H9 (cell line): ENCODE data around the gene SLC44A1. TPM values are rescaled to one million over a fixed set of nuclear protein-coding genes. Genes with fewer than 3 reads are reported as not detected.

Experiments used
- DNase-seq: peaks from one replicate; pipeline ENCODE4 v3.0.0-alpha.2; 2017
- H2AFZ ChIP-seq: one replicate; pipeline ENCODE4 v1.6.1; 2013; ENCODE audit warnings: mild to moderate bottlenecking, low read length, control low read depth, moderate library complexity
- H2AK5ac ChIP-seq: 2 replicates; pipeline ENCODE4 v1.6.1; 2013; ENCODE audit warnings: low read length, control low read depth, mixed read lengths; ENCODE audit not compliant: insufficient read length
- H2BK120ac ChIP-seq: one replicate; pipeline ENCODE4 v1.6.1; 2013; ENCODE audit warnings: low read depth, mild to moderate bottlenecking, low read length, control low read depth, inconsistent platforms; ENCODE audit not compliant: poor library complexity, severe bottlenecking
- H2BK12ac ChIP-seq: 2 replicates; pipeline ENCODE4 v1.6.1; 2013; ENCODE audit warnings: low read length, control low read depth, mixed read lengths, low read depth; ENCODE audit not compliant: insufficient read length
- H2BK15ac ChIP-seq: 2 replicates; pipeline ENCODE4 v1.6.1; 2013; ENCODE audit warnings: low read depth, low read length, control low read depth
- H2BK20ac ChIP-seq: one replicate; pipeline ENCODE4 v1.6.1; 2013; ENCODE audit warnings: low read depth, mild to moderate bottlenecking, low read length, control low read depth, inconsistent platforms; ENCODE audit not compliant: poor library complexity, severe bottlenecking
- H2BK5ac ChIP-seq: 2 replicates; pipeline ENCODE4 v1.6.1; 2013; ENCODE audit warnings: low read length, control low read depth, mixed read lengths; ENCODE audit not compliant: insufficient read length
- H3K14ac ChIP-seq: 2 replicates; pipeline ENCODE4 v1.6.1; 2013; ENCODE audit warnings: low read length, control low read depth; ENCODE audit not compliant: insufficient read depth
- H3K18ac ChIP-seq: 2 replicates; pipeline ENCODE4 v1.6.1; 2013; ENCODE audit warnings: low read depth, mild to moderate bottlenecking, mixed read lengths, low read length, control low read depth; ENCODE audit not compliant: insufficient read length
- H3K23ac ChIP-seq: 2 replicates; pipeline ENCODE4 v1.6.1; 2013; ENCODE audit warnings: low read length, control low read depth, mixed read lengths, low read depth; ENCODE audit not compliant: insufficient read length
- H3K23me2 ChIP-seq: 2 replicates; pipeline ENCODE4 v1.6.1; 2013; ENCODE audit warnings: low read depth, mild to moderate bottlenecking, mixed read lengths, low read length, control low read depth; ENCODE audit not compliant: insufficient read length, poor library complexity, severe bottlenecking
- H3K27ac ChIP-seq: 2 replicates; pipeline ENCODE4 v1.5.1; 2013; ENCODE audit warnings: low read length, control low read depth, mixed read lengths, low read depth; ENCODE audit not compliant: insufficient read length
- H3K27me3 ChIP-seq: 2 replicates; pipeline ENCODE4 v1.6.1; 2013; ENCODE audit warnings: low read length, control low read depth, inconsistent platforms; ENCODE audit not compliant: insufficient read depth
- H3K4ac ChIP-seq: 2 replicates; pipeline ENCODE4 v1.6.1; 2013; ENCODE audit warnings: low read depth, mild to moderate bottlenecking, control low read depth, inconsistent platforms, low read length, moderate library complexity
- H3K4me1 ChIP-seq: 2 replicates; pipeline ENCODE4 v1.6.1; 2013; ENCODE audit warnings: low read length, control low read depth, inconsistent platforms; ENCODE audit not compliant: insufficient read depth
- H3K4me2 ChIP-seq: 2 replicates; pipeline ENCODE4 v1.6.1; 2013; ENCODE audit warnings: low read length, control low read depth, mixed read lengths; ENCODE audit not compliant: insufficient read length, insufficient read depth
- H3K56ac ChIP-seq: 2 replicates; pipeline ENCODE4 v1.6.1; 2013; ENCODE audit warnings: low read depth, mild to moderate bottlenecking, mixed read lengths, low read length, control low read depth; ENCODE audit not compliant: insufficient read length
- H3K79me1 ChIP-seq: 2 replicates; pipeline ENCODE4 v1.6.1; 2013; ENCODE audit warnings: low read depth, mild to moderate bottlenecking, moderate library complexity, low read length, control low read depth, inconsistent platforms; ENCODE audit not compliant: insufficient read depth, poor library complexity, severe bottlenecking
- H3K79me2 ChIP-seq: 2 replicates; pipeline ENCODE4 v1.6.1; 2013; ENCODE audit warnings: low read length, control low read depth, inconsistent platforms; ENCODE audit not compliant: insufficient read depth
- H3K9ac ChIP-seq: 2 replicates; pipeline ENCODE4 v1.6.1; 2013; ENCODE audit warnings: low read length, control low read depth, mixed read lengths; ENCODE audit not compliant: insufficient read length; ENCODE audit errors: extremely low read depth
- H3K9me3 ChIP-seq: one replicate; pipeline ENCODE4 v1.6.1; 2013; ENCODE audit warnings: low read depth, low read length, inconsistent platforms; ENCODE audit not compliant: control insufficient read depth
- H3T11ph ChIP-seq: one replicate; pipeline ENCODE4 v1.6.1; 2013; ENCODE audit warnings: mild to moderate bottlenecking, low read length, control low read depth, inconsistent platforms
- H4K20me1 ChIP-seq: one replicate; pipeline ENCODE4 v1.6.1; 2013; ENCODE audit not compliant: control insufficient read depth, insufficient read length, insufficient read depth
- H4K5ac ChIP-seq: 2 replicates; pipeline ENCODE4 v1.6.1; 2013; ENCODE audit warnings: low read depth, mild to moderate bottlenecking, mixed read lengths, low read length, control low read depth; ENCODE audit not compliant: insufficient read length
- H4K8ac ChIP-seq: replicated peaks from 2 replicates; pipeline ENCODE4 v1.6.1; 2013; ENCODE audit warnings: low read length, control low read depth, mixed read lengths, low read depth; ENCODE audit not compliant: insufficient read length
- H4K91ac ChIP-seq: 2 replicates; pipeline ENCODE4 v1.6.1; 2013; ENCODE audit warnings: low read depth, mild to moderate bottlenecking, moderate library complexity, mixed read lengths, low read length, control low read depth; ENCODE audit not compliant: insufficient read length
- H3K27ac Mint-ChIP-seq, 3 experiments: 2 replicates in 2 of 3; 3 replicates in 1 of 3; pipeline ENCODE4 v1.8.0; 2020 to 2021; ENCODE audit warnings: mixed read lengths in 3 of 3, mild to moderate bottlenecking in 1 of 3, moderate library complexity in 1 of 3
- H3K27me3 Mint-ChIP-seq: 2 replicates; pipeline ENCODE4 v1.8.0; 2021; ENCODE audit warnings: low read depth, mild to moderate bottlenecking, moderate library complexity, mixed read lengths
- H3K36me3 Mint-ChIP-seq, 3 experiments: 2 replicates in 2 of 3; 3 replicates in 1 of 3; pipeline ENCODE4 v1.8.0; 2020 to 2021; ENCODE audit warnings: low read depth in 3 of 3, mixed read lengths in 3 of 3; ENCODE audit not compliant: insufficient read depth in 1 of 3
- H3K4me1 Mint-ChIP-seq, 2 experiments: 2 replicates each; pipeline ENCODE4 v1.8.0; 2020; ENCODE audit warnings: mixed read lengths in 2 of 2
- H3K4me3 Mint-ChIP-seq, 2 experiments: 2 replicates in 1 of 2; 3 replicates in 1 of 2; pipeline ENCODE4 v1.8.0; 2020 to 2021; ENCODE audit warnings: mild to moderate bottlenecking in 2 of 2, mixed read lengths in 2 of 2, moderate library complexity in 1 of 2
- H3K9me3 Mint-ChIP-seq, 2 experiments: 2 replicates in 1 of 2; 3 replicates in 1 of 2; pipeline ENCODE4 v1.8.0; 2020; ENCODE audit warnings: mild to moderate bottlenecking in 2 of 2, mixed read lengths in 2 of 2, moderate library complexity in 1 of 2
- total RNA-seq: library from RNA; stranded (reverse); gene quantifications from 2 replicates; pipeline ENCODE4 v1.2.1, GENCODE V29; 2021
- TF ChIP-seq, protein P1 (sequence below): fragments of 200-600 bp; sonication (generic); conservative IDR thresholded peaks from 3 replicates; pipeline ENCODE4 v1.8.0; 2021; ENCODE audit warnings: antibody characterized with exemption, mild to moderate bottlenecking

The SLC44A1 gene
- total RNA-seq, 1 experiment from 2014 or later, result 60.7 TPM

DNA sequence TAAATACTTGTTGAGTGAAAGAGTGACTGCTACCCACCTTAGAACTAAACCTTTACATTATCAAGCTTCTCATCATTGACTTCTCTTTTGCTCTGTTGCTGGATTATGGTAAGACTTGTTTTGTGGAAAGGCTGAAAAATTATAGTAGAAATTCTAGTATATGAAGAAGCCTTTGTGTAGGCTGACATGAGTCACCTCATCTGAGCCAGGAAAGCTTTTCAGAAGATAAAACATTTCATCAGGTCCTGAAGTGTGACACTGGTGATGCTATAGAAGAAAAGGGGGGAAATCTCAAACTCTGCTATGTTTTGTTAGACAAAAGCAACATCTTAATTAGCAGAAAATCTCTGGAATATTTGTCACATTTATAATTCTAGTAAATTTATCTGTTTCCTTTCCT is 18.4 kb upstream of the SLC44A1 start:
- Mint-ChIP-seq H3K27ac (no peak overlapping the region), H3K4me3 (no peak overlapping the region), H3K27me3 (no peaks in the 10 kb centered on the region), H3K9me3 (peaks cover 23 to 30% of the 10 kb centered on the region in 2 experiments), H3K36me3 (peaks cover 30 to 44% (median 33%) of the 10 kb centered on the region in 3 experiments), H3K4me1 (peaks cover 3% of the 10 kb centered on the region in 2 experiments; a peak in 1 of 4 replicates)
- H3K4me2 ChIP-seq, result no peak overlapping the region
- TF ChIP-seq, protein P1, sequence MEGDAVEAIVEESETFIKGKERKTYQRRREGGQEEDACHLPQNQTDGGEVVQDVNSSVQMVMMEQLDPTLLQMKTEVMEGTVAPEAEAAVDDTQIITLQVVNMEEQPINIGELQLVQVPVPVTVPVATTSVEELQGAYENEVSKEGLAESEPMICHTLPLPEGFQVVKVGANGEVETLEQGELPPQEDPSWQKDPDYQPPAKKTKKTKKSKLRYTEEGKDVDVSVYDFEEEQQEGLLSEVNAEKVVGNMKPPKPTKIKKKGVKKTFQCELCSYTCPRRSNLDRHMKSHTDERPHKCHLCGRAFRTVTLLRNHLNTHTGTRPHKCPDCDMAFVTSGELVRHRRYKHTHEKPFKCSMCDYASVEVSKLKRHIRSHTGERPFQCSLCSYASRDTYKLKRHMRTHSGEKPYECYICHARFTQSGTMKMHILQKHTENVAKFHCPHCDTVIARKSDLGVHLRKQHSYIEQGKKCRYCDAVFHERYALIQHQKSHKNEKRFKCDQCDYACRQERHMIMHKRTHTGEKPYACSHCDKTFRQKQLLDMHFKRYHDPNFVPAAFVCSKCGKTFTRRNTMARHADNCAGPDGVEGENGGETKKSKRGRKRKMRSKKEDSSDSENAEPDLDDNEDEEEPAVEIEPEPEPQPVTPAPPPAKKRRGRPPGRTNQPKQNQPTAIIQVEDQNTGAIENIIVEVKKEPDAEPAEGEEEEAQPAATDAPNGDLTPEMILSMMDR, result no peak
- no peak overlapping the region for H2BK12ac ChIP-seq
- no peak overlapping the region for H3K18ac ChIP-seq
- no peak overlapping the region for H2BK5ac ChIP-seq
- no peak overlapping the region for H2AK5ac ChIP-seq
- no peaks in the 10 kb centered on the region for H3K9me3 ChIP-seq
- no peak overlapping the region for H2BK120ac ChIP-seq
- H3K27ac ChIP-seq, result no peak overlapping the region
- no peak overlapping the region for H4K5ac ChIP-seq
- DNase-seq, result no peak
- H2BK20ac ChIP-seq, result no peak overlapping the region
- H4K8ac ChIP-seq, result no peak overlapping the region
- no peak overlapping the region for H3K23ac ChIP-seq
- H3T11ph ChIP-seq, result no peak overlapping the region
- H3K27me3 ChIP-seq, result no peaks in the 10 kb centered on the region
- no peak overlapping the region for H2AFZ ChIP-seq
- no peak overlapping the region for H3K56ac ChIP-seq
- H3K79me1 ChIP-seq, result no peaks in the 10 kb centered on the region
- H3K14ac ChIP-seq, result no peak overlapping the region
- no peak overlapping the region for H4K91ac ChIP-seq
- H3K79me2 ChIP-seq, result no peaks in the 10 kb centered on the region
- H4K20me1 ChIP-seq, result no peaks in the 10 kb centered on the region
- no peaks in the 10 kb centered on the region for H3K4me1 ChIP-seq
- H3K9ac ChIP-seq, result no peak overlapping the region
- H2BK15ac ChIP-seq, result no peak overlapping the region
- H3K4ac ChIP-seq, result no peak overlapping the region
- no peaks in the 10 kb centered on the region for H3K23me2 ChIP-seq
